Measurements from ENCODE around the gene NUP42.

NUP42 gene

DNA sequence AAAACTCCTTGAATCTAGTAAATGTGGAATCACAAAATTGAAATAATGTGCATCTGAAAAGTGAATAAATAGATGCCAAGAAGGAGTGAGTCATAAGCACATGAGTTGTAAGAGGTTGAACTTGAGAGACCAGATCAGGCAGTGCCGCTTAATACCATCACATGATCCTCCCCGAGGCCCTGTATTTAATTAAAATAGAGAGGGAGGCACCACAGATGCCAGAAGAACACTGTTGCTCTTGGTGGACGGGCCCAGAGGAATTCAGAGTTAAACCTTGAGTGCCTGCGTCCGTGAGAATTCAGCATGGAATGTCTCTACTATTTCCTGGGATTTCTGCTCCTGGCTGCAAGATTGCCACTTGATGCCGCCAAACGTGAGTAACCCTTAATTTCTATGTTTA lies 64.7 kb downstream of the NUP42 start, which contains the start of gene GPNMB:
Gene GPNMB (plus strand): TSS at position 221 of the 400 bp plus-strand sequence. CDS start 83 bp downstream, at position 304.
- TF ChIP-seq, protein P1, sequence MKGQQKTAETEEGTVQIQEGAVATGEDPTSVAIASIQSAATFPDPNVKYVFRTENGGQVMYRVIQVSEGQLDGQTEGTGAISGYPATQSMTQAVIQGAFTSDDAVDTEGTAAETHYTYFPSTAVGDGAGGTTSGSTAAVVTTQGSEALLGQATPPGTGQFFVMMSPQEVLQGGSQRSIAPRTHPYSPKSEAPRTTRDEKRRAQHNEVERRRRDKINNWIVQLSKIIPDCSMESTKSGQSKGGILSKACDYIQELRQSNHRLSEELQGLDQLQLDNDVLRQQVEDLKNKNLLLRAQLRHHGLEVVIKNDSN (IDR thresholded peaks at IDR 0.05): peak; percentile 71
- no peak for TF ChIP-seq FOXM1 (IDR thresholded peaks at IDR 0.05; ENCODE audit: borderline replicate concordance, low read depth)
- TF ChIP-seq, protein P2, sequence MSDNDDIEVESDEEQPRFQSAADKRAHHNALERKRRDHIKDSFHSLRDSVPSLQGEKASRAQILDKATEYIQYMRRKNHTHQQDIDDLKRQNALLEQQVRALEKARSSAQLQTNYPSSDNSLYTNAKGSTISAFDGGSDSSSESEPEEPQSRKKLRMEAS (IDR thresholded peaks at IDR 0.05): 0 out of 2 replicates have a peak, but pooled peaks have one; percentile 10

DNA sequence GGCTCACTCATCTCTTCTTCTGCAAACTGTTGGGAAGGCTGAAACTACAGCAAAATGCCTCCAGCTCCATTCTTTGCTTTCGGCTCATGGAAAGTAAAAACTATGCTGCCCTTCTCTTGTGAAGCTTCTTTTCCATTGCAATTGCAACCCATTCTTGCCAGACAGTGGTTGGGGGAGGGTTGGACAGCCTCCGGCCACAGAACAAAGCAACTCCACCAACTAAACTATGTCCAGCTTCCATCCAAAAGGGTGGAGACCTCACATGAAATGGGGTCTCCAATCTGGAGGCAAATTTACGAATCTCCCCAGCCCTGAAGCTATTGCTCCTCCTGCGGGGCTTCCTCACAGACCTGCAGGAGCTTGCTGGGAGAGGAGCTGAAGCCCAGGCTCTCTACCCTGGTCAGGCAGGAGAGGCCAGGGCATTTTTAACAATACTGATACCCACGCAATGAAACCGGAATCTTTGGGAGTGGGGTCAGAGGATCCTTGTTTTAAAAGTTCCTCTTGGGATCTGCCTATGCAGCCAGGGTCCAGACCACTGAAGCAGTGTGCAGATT lies 65.3 kb downstream of the NUP42 start:
- TF ChIP-seq, protein P1 (IDR thresholded peaks at IDR 0.05): no peak
- TF ChIP-seq TCF12 (IDR thresholded peaks at IDR 0.05; ENCODE audit: low read depth) (no peak), YY1 (IDR thresholded peaks at IDR 0.05; ENCODE audit: low read depth) (no peak), TEAD4 (IDR thresholded peaks at IDR 0.05) (no peak), FOXM1 (IDR thresholded peaks at IDR 0.05; ENCODE audit: borderline replicate concordance, low read depth) (no peak), TAF1 (IDR thresholded peaks at IDR 0.05; ENCODE audit: low read depth) (no peak), EP300 (IDR thresholded peaks at IDR 0.05; ENCODE audit: borderline replicate concordance) (no peak), ZBTB7A (IDR thresholded peaks at IDR 0.05; ENCODE audit: low read depth) (no peak), CEBPB (IDR thresholded peaks at IDR 0.05) (no peak), RAD21 (IDR thresholded peaks at IDR 0.05; ENCODE audit: low read depth) (no peak), CREB1 (IDR thresholded peaks at IDR 0.05; ENCODE audit: low read depth) (no peak), NFIC (IDR thresholded peaks at IDR 0.05) (no peak), EGR1 (IDR thresholded peaks at IDR 0.05) (no peak)
- TF ChIP-seq, protein P3, sequence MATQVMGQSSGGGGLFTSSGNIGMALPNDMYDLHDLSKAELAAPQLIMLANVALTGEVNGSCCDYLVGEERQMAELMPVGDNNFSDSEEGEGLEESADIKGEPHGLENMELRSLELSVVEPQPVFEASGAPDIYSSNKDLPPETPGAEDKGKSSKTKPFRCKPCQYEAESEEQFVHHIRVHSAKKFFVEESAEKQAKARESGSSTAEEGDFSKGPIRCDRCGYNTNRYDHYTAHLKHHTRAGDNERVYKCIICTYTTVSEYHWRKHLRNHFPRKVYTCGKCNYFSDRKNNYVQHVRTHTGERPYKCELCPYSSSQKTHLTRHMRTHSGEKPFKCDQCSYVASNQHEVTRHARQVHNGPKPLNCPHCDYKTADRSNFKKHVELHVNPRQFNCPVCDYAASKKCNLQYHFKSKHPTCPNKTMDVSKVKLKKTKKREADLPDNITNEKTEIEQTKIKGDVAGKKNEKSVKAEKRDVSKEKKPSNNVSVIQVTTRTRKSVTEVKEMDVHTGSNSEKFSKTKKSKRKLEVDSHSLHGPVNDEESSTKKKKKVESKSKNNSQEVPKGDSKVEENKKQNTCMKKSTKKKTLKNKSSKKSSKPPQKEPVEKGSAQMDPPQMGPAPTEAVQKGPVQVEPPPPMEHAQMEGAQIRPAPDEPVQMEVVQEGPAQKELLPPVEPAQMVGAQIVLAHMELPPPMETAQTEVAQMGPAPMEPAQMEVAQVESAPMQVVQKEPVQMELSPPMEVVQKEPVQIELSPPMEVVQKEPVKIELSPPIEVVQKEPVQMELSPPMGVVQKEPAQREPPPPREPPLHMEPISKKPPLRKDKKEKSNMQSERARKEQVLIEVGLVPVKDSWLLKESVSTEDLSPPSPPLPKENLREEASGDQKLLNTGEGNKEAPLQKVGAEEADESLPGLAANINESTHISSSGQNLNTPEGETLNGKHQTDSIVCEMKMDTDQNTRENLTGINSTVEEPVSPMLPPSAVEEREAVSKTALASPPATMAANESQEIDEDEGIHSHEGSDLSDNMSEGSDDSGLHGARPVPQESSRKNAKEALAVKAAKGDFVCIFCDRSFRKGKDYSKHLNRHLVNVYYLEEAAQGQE (IDR thresholded peaks at IDR 0.05; ENCODE audit: low read depth): no peak
- TF ChIP-seq, protein P2 (IDR thresholded peaks at IDR 0.05): no peak

DNA sequence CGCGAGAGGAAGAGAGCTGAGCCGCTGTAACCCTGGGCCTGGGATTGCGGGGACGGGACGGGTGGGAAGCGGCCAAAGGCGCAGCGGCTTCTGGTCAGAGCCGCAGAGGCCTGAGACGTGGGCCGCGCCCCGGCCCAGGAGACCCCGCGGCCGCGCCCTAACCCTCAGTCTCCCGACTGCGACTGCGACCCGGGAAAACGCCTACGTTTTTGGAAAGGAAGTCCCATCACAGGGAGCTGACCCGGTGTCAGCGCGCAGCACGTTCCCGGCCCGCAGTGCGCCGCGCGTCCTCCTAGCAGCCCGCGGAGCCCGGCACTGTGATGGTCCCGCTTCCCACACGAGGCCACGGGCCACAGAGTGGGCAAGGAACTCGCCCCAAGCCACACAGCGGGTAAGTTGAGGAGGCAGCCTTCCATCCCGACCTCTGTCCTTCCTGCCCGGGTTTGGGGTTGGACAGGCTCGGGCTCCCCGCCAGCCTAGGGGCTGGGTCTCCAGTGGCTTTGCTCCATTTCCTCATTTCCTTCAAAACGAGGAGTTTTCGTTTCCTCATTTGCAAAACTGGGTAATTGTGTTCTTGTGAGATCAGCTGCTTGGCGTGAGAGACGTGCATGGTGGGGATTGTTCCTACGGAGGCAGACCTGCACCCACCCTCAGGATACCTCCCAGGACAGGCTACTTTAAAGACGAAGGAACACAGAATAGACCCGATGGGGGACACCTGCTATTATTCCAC lies 65.9 kb downstream of the NUP42 start:
- TF ChIP-seq ZBTB7A (IDR thresholded peaks at IDR 0.05; ENCODE audit: low read depth): no peak
- no peak for TF ChIP-seq YY1 (IDR thresholded peaks at IDR 0.05; ENCODE audit: low read depth)
- TF ChIP-seq FOXM1 (IDR thresholded peaks at IDR 0.05; ENCODE audit: borderline replicate concordance, low read depth): no peak
- TF ChIP-seq EP300 (IDR thresholded peaks at IDR 0.05; ENCODE audit: borderline replicate concordance): no peak
- no peak for TF ChIP-seq RAD21 (IDR thresholded peaks at IDR 0.05; ENCODE audit: low read depth)
- no peak for TF ChIP-seq CEBPB (IDR thresholded peaks at IDR 0.05)
- TF ChIP-seq TAF1 (IDR thresholded peaks at IDR 0.05; ENCODE audit: low read depth): no peak
- TF ChIP-seq, protein P2 (IDR thresholded peaks at IDR 0.05): no peak
- TF ChIP-seq, protein P1 (IDR thresholded peaks at IDR 0.05): no peak
- TF ChIP-seq TCF12 (IDR thresholded peaks at IDR 0.05; ENCODE audit: low read depth): no peak
- no peak for TF ChIP-seq CREB1 (IDR thresholded peaks at IDR 0.05; ENCODE audit: low read depth)
- no peak for TF ChIP-seq NFIC (IDR thresholded peaks at IDR 0.05)
- TF ChIP-seq EGR1 (IDR thresholded peaks at IDR 0.05): no peak
- no peak for TF ChIP-seq TEAD4 (IDR thresholded peaks at IDR 0.05)
- TF ChIP-seq, protein P3 (IDR thresholded peaks at IDR 0.05; ENCODE audit: low read depth): no peak

DNA sequence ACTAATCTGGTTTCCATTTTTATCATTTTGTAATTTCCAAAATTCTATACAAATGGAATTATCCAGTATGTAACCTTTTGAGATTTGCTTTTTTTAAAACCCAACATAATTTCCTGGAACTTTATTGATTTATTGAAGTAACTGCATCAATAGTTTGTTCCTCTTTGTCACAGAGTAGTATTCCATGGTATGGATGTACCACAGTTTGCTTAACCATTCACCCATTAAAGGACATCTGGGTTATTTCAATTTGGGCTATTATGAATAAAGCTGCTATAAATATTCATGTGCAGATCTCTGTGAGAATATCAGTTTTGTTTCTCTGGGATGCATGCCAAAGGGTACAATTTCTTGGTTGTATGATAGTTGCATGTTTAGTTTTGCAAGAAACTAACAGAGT lies 67.6 kb downstream of the NUP42 start:
- TF ChIP-seq RAD21 (IDR thresholded peaks at IDR 0.05; ENCODE audit: low read depth) (no peak), ZBTB7A (IDR thresholded peaks at IDR 0.05; ENCODE audit: low read depth) (no peak)
